Subcutaneous adipose tissue (tissue), 4 donors: ENCODE measurements around the gene MCTP2. TPM values are rescaled to one million over a fixed set of nuclear protein-coding genes. Genes with fewer than 3 reads are reported as not detected.

ENCODE experiments used
- CTCF ChIP-seq: fragments of 450-650 bp; IDR thresholded peaks from one replicate; pipeline ENCODE4 v1.5.1; 2016; ENCODE audit warnings: low read depth, mild to moderate bottlenecking, control low read depth, antibody characterized with exemption, moderate library complexity
- total RNA-seq, 4 donors: library from RNA; depleted of rRNA; stranded (reverse); fragments of >200 nt; gene quantifications; one replicate each; pipeline ENCODE4 v1.1.0, GENCODE V29; 2016

MCTP2 gene
- total RNA-seq, 4 donors from 2014 or later: 2.6 to 5.5 (median 4.6) TPM

DNA sequence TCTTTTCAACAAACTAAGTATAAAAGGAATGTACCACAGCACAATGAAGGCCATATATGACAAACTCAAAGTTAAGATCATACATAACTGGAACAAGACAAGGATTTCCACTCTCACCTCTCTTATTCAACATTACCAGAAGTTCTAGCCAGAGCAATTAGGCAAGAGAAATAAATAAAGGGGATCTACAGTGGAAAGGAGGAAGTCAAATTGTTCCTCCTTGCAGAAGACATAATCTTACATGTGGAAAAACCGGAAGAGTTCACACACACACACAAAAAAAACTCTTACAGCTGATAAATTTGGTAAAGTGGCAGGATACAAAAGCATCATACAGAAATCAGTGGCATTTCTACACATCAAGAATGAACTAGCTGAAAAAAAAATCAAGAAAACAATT, 277.9 kb downstream of the MCTP2 start:
- TF ChIP-seq CTCF: no peak

DNA sequence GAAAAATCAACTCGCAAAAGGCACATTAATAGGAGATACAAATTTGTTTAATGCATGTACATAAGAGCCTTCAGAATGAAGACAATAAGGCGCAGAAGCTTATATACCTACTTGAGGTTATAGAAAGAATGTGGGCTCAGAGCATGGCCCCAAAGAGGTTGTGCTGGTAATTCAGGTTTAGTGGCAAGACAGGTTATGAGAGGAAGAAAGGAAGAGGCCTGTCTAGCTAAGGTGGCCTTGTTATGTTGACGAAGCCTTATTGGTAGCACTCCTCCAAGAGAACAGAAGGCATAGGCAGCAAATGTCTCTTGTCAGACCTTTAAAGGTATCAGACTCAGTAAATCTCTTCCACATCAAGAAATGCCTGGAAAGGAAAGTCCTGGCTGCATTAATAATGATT, 290.8 kb downstream of the MCTP2 start:
- TF ChIP-seq CTCF: no peak

DNA sequence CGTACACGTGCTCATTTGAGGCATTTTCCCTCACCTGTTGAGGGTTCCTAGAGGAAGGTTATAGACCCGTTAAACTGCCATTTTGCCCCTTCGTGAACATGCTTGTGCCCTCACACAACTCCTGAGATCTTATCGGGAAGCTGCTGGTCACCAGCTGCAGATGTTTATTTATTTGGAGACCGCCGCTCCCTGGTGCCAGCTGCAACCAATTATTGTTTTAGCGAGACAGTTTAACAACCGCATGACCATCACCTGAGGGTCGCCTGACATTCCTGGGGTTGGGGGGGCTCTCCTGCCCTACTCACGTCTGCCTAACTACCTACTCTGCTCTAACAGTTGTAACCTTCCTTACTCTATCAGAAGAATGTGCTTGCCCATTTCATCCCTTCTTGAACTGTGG, 292.5 kb downstream of the MCTP2 start:
- no peak for TF ChIP-seq CTCF

- TF ChIP-seq CTCF: no peak
Observed at GRCh38 chr15:94524565-94524964, 293.2 kb downstream of the MCTP2 start.

DNA sequence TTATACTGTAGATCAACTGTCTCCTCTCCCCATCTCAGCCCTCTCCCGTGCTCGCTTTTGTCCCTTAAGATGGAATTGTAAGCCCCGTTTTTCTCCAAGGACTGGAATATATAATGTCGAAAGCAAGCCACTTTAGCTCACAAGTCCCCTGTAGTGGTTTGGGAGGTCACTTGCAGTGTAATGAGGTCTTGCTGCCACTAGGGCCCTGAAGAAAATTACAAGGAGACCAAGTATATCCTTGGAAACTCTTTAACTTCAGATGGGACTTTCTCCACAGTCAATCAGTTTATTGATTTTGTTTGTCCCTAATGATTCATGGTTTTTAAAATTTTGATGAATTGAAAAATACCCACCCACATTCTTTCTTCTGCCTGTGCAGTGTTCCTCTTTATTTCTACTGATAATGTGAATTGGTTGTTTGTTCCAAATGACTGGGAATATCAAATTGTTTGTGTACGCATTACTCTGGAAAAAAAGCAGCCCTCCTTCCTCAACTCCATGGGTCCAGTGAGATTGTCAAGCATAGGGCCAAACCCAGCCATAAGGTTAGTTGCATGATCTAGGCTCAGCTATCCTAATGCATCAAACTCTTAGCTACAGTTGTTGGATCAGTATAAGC, 294.8 kb downstream of the MCTP2 start:
- no peak for TF ChIP-seq CTCF

- no peak for TF ChIP-seq CTCF
Observed at GRCh38 chr15:94532226-94532625, 300.9 kb downstream of the MCTP2 start.
